Epithelial cell of prostate (primary cell): Measurements from ENCODE around the gene TAF11L2.
"Not testable (repeated sequence)": the region's sequence is repeated elsewhere in the genome, so short reads cannot be mapped to it uniquely, and the experiment has no call there.

Experiments used
- DNase-seq: peaks from one replicate; pipeline ENCODE4 v3.0.0-alpha.2; 2011; ENCODE audit warnings: low read depth, low spot score
- H3K27ac ChIP-seq: fragments of 450-650 bp; 2 replicates; pipeline ENCODE4 v1.5.1; 2017; ENCODE audit warnings: mild to moderate bottlenecking

TAF11L2 gene

GRCh38 chr5:17497931-17498330 is at the start of gene TAF11L2:
TAF11L2 (plus strand) TSS chr5:17498231.
- DNase-seq, H3K27ac ChIP-seq: not testable (repeated sequence)

DNA sequence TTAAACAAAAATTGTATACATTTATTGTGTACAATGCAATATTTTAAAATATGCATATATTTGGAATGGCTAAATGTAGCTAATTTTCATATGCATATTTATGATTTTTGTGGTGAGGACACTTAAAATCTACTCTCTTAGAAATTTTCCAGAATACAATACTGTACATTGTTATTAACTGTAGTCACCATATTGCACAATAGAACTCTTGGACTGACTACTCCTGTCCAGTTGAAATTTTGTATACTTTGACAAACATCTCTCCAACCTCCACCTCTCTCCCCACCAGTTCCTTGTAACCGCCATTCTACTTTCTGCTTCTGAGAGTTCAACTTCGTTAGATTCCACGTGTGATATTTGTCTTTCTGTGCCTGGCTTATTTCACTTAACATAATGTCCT is 49.2 kb upstream of the TAF11L2 start:
- no peak for DNase-seq
- no peak overlapping the region for H3K27ac ChIP-seq

DNA sequence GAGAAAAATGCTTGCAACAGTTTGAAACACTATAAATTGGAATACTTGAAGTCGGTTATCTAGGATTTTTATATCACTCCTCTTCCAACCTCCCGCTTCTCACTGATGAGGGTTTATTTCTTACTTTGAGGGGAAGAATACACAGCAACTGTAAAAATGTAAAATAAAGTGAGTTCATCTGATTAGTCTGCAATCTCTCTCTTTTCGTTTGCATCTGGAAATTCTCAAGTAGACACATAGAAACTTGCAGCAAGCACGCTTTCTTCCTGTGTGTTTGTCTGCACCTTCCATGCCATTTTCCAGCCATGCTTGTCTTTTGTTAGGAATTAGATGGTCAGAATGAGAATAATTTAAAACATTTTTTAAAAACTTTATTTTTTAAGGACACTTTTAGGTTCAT is 45.1 kb upstream of the TAF11L2 start:
- no peak for DNase-seq
- no peak overlapping the region for H3K27ac ChIP-seq

DNA sequence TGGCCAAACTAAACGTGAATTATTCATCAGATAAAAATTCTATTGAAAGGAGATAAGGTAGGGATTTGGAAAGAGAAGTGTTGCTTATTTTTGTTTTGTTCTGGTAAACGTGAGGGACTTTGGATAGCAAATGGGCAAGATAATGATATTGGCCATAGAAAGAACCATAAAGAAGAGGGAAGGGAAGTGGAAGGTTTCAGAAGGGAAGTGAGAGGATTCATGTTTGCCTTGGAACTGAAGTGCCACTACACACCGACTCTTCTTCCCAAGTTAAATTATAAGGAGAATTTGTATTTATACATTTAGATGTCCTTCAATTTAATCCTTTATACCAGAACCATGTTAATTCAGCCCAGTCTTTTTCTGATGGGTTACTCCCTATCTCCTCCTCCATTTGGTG is 42.1 kb upstream of the TAF11L2 start:
- no peak for DNase-seq
- H3K27ac ChIP-seq: no peak overlapping the region

GRCh38 chr5:17461793-17462192 is 36.2 kb upstream of the TAF11L2 start:
- no peak overlapping the region for H3K27ac ChIP-seq
- DNase-seq: no peak

DNA sequence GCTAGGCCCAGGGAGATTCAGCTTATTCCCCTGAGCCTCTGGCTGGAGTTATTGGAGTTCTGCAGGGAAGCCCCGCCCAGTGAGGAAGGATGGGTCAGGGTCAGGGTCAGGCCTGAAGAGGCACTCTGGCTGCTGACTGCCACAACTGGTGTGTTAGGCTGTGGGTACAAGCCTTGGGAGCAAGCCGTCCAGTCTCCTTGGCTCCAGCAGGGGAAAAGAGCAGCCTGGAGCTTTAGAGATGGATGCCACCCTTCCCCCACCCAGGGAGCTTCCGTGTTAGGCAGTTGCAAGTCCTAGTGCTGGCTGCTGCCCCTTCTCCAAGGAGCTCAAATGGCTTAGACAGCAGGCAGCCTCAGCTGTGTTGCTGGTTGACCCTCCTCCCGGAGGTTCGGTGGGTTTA is 34.4 kb upstream of the TAF11L2 start:
- H3K27ac ChIP-seq: no peak overlapping the region
- no peak for DNase-seq

DNA sequence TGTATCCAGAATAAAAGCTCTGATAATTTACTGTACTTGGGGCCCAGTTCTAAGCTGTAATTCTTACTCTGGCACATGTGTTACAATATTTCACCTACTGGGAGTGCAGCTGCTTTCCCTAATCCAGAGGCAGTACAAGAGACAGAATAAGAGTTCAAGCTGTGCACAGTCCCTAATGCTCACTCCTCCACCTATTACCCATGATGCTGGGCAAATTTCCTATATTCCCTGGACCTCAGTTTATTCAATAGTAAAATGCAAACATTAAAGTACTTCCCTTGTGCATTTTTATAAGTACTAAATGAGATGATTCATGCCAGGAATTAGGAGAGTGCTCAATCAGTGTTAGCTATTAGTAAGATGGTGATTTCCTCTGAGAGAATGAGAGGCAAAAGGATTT is 28.0 kb upstream of the TAF11L2 start:
- no peak overlapping the region for H3K27ac ChIP-seq
- DNase-seq: no peak

- DNase-seq, H3K27ac ChIP-seq: not testable (repeated sequence)
Measured at GRCh38 chr5:17475064-17475463, 23.0 kb upstream of the TAF11L2 start.

DNA sequence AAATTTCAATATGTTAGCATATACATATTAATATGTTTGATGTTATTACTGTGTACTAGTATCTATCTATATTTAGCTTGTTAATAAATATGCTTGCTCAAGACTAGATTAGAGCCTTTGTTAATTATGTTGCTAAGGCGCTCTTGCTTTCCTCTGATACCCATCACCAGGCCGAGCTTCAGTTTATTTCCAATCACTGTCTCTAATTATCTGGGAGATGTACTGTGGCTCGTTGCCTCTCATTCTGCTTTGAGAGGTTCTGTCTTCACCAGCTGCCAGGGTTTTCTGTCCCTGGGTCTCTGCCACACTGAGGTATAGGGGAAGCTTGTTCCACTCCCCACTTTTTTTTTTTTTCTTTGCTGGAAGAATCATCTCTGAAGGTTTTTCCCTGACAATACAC is 21.0 kb upstream of the TAF11L2 start:
- DNase-seq: no peak
- no peak overlapping the region for H3K27ac ChIP-seq

GRCh38 chr5:17477573-17478265 is 20.3 kb upstream of the TAF11L2 start:
- H3K27ac ChIP-seq: no peak overlapping the region
- no peak for DNase-seq

- H3K27ac ChIP-seq: no peak overlapping the region
- DNase-seq: no peak
Measured at GRCh38 chr5:17481378-17481777, 16.7 kb upstream of the TAF11L2 start.

DNA sequence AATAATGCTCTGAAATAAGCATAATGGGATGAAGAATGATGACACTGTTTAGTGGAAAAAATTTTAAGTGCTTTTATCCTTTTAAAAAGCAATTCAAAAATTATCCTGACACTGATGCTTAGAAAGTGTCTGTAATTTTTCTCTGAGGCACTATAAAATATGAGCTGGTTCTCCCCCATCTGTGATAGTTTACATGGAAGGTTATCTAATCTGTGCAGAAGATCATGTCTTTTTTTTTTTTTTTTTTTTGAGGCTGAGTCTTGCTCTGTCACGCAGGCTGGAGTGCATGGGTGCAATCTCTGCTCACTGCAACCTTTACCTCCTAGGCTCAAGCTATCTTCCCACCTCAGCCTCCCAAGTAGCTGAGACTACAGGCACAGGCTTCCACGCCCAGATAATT is 15.2 kb upstream of the TAF11L2 start:
- DNase-seq: no peak
- H3K27ac ChIP-seq: no peak overlapping the region

- not testable (repeated sequence) for H3K27ac ChIP-seq, DNase-seq
Measured at GRCh38 chr5:17486464-17487173, 11.4 kb upstream of the TAF11L2 start.

- H3K27ac ChIP-seq: no peak overlapping the region
- DNase-seq: no peak
Measured at GRCh38 chr5:17487174-17487512, 10.9 kb upstream of the TAF11L2 start.

DNA sequence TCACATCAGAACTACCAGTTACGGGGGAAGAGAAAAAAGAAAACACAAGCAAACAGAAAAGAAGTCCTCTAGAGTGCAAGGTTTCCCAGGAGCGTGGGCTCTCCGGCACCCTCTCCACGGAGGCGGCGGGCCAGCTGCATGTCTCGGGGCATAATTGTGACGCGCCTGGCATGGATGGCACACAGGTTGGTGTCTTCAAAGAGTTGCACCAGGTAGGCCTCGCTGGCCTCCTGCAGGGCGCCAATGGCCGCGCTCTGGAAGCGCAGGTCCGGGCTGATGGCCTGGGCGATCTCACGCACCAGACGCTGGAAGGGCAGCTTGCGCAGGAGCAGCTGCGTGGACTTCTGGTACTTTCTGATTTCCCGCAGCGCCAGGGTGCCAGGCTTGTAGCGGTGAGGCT is 6.8 kb upstream of the TAF11L2 start:
- not testable (repeated sequence) for H3K27ac ChIP-seq, DNase-seq

DNA sequence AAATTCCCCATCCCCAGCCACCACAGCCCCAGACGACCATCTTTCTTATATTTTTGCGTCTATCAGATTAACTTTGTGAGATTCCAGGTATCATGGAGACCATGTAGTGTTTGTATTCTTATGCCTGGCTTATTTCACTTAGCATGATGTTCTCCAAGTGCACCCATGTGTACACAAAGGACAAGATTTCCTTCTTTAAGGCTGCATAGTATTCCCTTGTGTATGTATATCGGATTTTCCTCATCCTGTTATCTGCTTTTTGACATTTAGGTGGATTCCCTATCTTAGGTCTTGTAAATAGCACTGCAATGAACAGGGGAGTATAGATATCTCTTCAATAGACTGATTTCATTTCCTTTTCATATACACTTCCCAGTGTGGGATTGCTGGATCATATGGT is 5.3 kb upstream of the TAF11L2 start:
- no peak for DNase-seq
- H3K27ac ChIP-seq: no peak overlapping the region

DNA sequence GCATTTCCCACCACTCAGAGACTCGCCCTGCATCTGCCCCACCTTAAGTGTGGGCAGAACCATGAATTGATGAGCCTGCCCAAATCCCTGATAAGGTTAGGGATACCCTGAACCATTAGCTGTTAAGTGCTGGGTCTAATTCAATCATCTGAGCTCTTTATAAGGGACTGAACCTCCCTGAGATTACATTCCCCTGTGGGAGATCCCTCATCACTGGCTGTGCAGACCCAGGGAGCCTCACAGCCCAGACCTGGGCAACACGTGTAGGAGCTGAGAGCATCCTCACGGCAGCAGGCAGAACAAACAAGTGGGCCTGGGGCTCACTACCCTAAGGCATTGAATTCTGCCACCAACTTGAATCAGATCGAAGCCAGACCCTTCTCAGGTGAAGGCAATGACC is 585 bp upstream of the TAF11L2 start:
- no peak overlapping the region for H3K27ac ChIP-seq
- no peak for DNase-seq

GRCh38 chr5:17511775-17512325 is 13.8 kb downstream of the TAF11L2 start:
- no peak for DNase-seq
- H3K27ac ChIP-seq: no peak overlapping the region

DNA sequence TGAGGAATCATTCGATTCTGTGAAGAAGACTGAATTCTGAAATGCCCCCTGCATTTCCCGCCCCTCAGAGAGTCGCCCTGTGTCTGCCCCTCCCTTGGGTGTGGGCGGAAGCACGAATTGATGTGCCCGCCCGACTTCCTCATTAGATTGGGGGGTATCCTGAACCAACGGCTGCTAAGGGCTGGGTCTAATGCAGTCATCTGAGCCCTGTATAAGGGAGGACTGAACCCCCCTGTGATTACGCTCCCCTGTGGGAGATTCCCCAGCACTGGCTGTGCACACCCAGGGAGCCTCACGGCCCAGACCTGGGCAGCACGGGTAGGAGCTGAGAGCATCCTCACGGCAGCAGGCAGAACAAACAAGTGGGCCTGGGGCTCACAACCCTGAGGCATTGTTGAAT is 19.5 kb downstream of the TAF11L2 start:
- not testable (repeated sequence) for DNase-seq, H3K27ac ChIP-seq

DNA sequence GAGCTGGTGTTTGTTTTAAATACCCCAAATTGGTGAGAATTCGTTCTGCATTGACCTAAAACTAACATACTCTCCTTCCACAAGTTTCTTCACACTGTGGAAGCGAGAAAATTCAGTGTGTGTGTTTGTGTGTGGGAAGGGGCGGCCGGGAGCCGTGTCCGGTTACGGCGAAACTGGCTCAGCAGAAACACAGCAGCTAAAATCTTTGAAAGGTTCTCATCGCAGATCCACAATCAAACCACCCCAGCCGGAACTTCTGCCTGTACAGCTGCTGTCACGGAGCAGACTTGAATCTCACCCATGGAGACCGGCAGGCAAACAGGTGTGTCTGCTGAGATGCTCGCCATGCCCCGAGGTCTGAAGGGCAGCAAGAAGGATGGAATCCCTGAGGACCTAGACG is 20.0 kb downstream of the TAF11L2 start, which contains the start of gene TAF11L3:
TSS of gene TAF11L3 (plus strand) at position 301 of the 400 bp plus-strand sequence.
- not testable (repeated sequence) for H3K27ac ChIP-seq, DNase-seq

DNA sequence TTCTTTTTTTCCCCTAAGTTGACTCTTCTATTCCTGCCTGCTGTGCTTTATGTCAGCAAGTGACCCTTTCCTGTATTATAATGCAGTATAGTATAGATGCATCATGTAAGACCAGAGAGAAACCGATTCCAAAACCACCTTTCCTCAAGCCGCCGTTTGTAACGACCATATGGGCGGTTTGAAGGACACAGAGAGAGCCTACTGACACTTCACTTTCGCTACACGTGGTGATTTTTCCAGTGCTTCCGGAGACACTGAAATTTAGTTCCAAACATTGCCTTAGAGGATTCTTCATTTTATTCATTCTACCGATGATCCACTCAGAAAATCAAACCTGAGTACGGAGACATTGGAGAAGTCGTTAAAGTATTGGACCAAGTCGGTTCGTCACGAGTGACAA is 21.5 kb downstream of the TAF11L2 start:
- not testable (repeated sequence) for H3K27ac ChIP-seq, DNase-seq

GRCh38 chr5:17521501-17521900 is 23.5 kb downstream of the TAF11L2 start, which contains the start of gene TAF11L4:
TAF11L4 (plus strand) TSS chr5:17521801.
- not testable (repeated sequence) for H3K27ac ChIP-seq, DNase-seq
